Tibial nerve (tissue), 3 donors: ENCODE results near the gene ZNF554.

Experiments used
- POLR2A ChIP-seq, 2 donors: fragments of 450-650 bp; IDR thresholded peaks; one replicate each; pipeline ENCODE4 v1.6.1; 2017; ENCODE audit warnings: antibody characterized with exemption in 2 of 2, mild to moderate bottlenecking in 2 of 2, moderate library complexity in 2 of 2
- TF ChIP-seq, protein P1 (sequence below), 5 experiments: fragments of 200-600 bp in 3 of 5; fragments of 450-650 bp in 2 of 5; sonication (generic) in 3 of 5; IDR thresholded peaks; one replicate each; pipeline ENCODE4 v1.5.1; 2016 to 2019; ENCODE audit warnings: antibody characterized with exemption in 5 of 5, mild to moderate bottlenecking in 3 of 5, moderate library complexity in 2 of 5

- TF ChIP-seq, protein P1, sequence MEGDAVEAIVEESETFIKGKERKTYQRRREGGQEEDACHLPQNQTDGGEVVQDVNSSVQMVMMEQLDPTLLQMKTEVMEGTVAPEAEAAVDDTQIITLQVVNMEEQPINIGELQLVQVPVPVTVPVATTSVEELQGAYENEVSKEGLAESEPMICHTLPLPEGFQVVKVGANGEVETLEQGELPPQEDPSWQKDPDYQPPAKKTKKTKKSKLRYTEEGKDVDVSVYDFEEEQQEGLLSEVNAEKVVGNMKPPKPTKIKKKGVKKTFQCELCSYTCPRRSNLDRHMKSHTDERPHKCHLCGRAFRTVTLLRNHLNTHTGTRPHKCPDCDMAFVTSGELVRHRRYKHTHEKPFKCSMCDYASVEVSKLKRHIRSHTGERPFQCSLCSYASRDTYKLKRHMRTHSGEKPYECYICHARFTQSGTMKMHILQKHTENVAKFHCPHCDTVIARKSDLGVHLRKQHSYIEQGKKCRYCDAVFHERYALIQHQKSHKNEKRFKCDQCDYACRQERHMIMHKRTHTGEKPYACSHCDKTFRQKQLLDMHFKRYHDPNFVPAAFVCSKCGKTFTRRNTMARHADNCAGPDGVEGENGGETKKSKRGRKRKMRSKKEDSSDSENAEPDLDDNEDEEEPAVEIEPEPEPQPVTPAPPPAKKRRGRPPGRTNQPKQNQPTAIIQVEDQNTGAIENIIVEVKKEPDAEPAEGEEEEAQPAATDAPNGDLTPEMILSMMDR (IDR thresholded peaks at IDR 0.05) = no peak
- no peak for TF ChIP-seq POLR2A (IDR thresholded peaks at IDR 0.05)
These were observed 36.9 kb downstream of the ZNF554 start for GRCh38 chr19:2856457-2857050.
